Keratinocyte (primary cell): Measurements from ENCODE around the gene PSMD14. TPM values are rescaled to one million over a fixed set of nuclear protein-coding genes. Genes with fewer than 3 reads are reported as not detected.

Experiments
- DNase-seq: peaks from one replicate; pipeline ENCODE4 v3.0.0-alpha.2; 2011; ENCODE audit warnings: low read depth, missing footprints, low spot score
- FAIRE-seq: peaks from 2 replicates; lab custom pipeline; 2011; peaks lifted over from hg19 to GRCh38; lab: Jason Lieb, UNC
- H2AFZ ChIP-seq: 2 replicates; pipeline ENCODE4 v1.6.0; 2012; ENCODE audit warnings: low read length, control low read depth, inconsistent platforms; ENCODE audit not compliant: control insufficient read depth
- H3K27ac ChIP-seq: 2 replicates; pipeline ENCODE4 v1.5.1; 2011; ENCODE audit warnings: low read length; ENCODE audit not compliant: control insufficient read depth, insufficient read depth
- H3K27me3 ChIP-seq: 3 replicates; pipeline ENCODE4 v1.6.0; 2011; ENCODE audit warnings: low read length; ENCODE audit not compliant: control insufficient read depth, insufficient read depth; ENCODE audit errors: extremely low read depth
- H3K36me3 ChIP-seq, 2 experiments: 2 replicates in 1 of 2; 3 replicates in 1 of 2; pipeline ENCODE4 v1.5.1; 2011; ENCODE audit warnings: low read length in 2 of 2, mild to moderate bottlenecking in 1 of 2; ENCODE audit not compliant: control insufficient read depth in 2 of 2, insufficient read depth in 2 of 2; ENCODE audit errors: extremely low read depth in 1 of 2
- H3K4me1 ChIP-seq: 3 replicates; pipeline ENCODE4 v1.5.1; 2011; ENCODE audit warnings: low read length; ENCODE audit not compliant: control insufficient read depth, insufficient read depth; ENCODE audit errors: extremely low read depth
- H3K4me2 ChIP-seq: 3 replicates; pipeline ENCODE4 v1.6.0; 2011; ENCODE audit warnings: low read depth, low read length; ENCODE audit not compliant: control insufficient read depth, insufficient read depth; ENCODE audit errors: extremely low read depth
- H3K4me3 ChIP-seq, 3 experiments: fragments of 200-600 bp in 1 of 3; sonication (generic) in 1 of 3; 2 replicates in 2 of 3; 3 replicates in 1 of 3; pipeline ENCODE4 v1.5.1; 2011 to 2016; ENCODE audit warnings: low read length in 3 of 3, mild to moderate bottlenecking in 3 of 3, control low read depth in 2 of 3, inconsistent platforms in 1 of 3, low read depth in 1 of 3, mixed read lengths in 1 of 3, mixed run types in 1 of 3, moderate library complexity in 1 of 3; ENCODE audit not compliant: control insufficient read depth in 2 of 3, insufficient read depth in 2 of 3; ENCODE audit errors: extremely low read depth in 1 of 3
- H3K79me2 ChIP-seq: 2 replicates; pipeline ENCODE4 v1.6.0; 2012; ENCODE audit warnings: low read length; ENCODE audit not compliant: control insufficient read depth, insufficient read depth
- H3K9ac ChIP-seq: 3 replicates; pipeline ENCODE4 v1.6.0; 2011; ENCODE audit warnings: low read length; ENCODE audit not compliant: control insufficient read depth, insufficient read depth; ENCODE audit errors: extremely low read depth
- H3K9me1 ChIP-seq: 3 replicates; pipeline ENCODE4 v1.6.0; 2011; ENCODE audit warnings: low read length; ENCODE audit not compliant: control insufficient read depth, insufficient read depth; ENCODE audit errors: extremely low read depth
- H3K9me3 ChIP-seq: 2 replicates; pipeline ENCODE4 v1.5.1; 2012; ENCODE audit warnings: low read depth, low read length; ENCODE audit not compliant: control insufficient read depth
- H4K20me1 ChIP-seq: 3 replicates; pipeline ENCODE4 v1.6.0; 2011; ENCODE audit warnings: low read length; ENCODE audit not compliant: control insufficient read depth, insufficient read depth; ENCODE audit errors: extremely low read depth
- CTCF ChIP-seq, 3 experiments: IDR thresholded peaks in 1 of 3; conservative IDR thresholded peaks in 1 of 3; optimal IDR thresholded peaks in 1 of 3; 2 replicates in 2 of 3; 3 replicates in 1 of 3; pipeline versions ENCODE3 to v1.5.1; 2011; ENCODE audit warnings: low read length in 3 of 3, mild to moderate bottlenecking in 3 of 3, moderate library complexity in 2 of 3, control low read depth in 1 of 3, inconsistent platforms in 1 of 3; ENCODE audit not compliant: insufficient read depth in 2 of 3; ENCODE audit errors: extremely low read depth in 1 of 3
- EZH2 ChIP-seq: IDR thresholded peaks from one replicate; pipeline ENCODE4 v1.6.1; 2012; ENCODE audit warnings: inconsistent platforms, mild to moderate bottlenecking, low read length, moderate library complexity
- dilution Hi-C: fragments of 300-500 bp; cut with MboI; formaldehyde crosslinking; loops from one replicate; pipeline ENCODE4 v1.7.0; 2020; ENCODE audit warnings: low sequenced_read_pairs; ENCODE audit not compliant: extremely low pct_ligation_motif_present
- polyA plus RNA-seq, 5 experiments: library from polyadenylated mRNA; depleted of rRNA in 3 of 5; stranded (reverse) in 3 of 5; stranded (forward) in 1 of 5; unstranded in 1 of 5; fragments of >200 nt; gene quantifications; 1 replicate in 1 of 5; 2 replicates in 3 of 5; 3 replicates in 1 of 5; pipeline versions ENCODE4 v1.2.1 to v1.2.3, GENCODE V29; 2011 to 2012; ENCODE audit warnings: missing spikeins in 2 of 5, low read depth in 1 of 5, low replicate concordance in 1 of 5

PSMD14 gene
- polyA plus RNA-seq, 1 donor (not counting 4 experiments of a cell fraction or from before 2014, with no cell fraction given), result 136 TPM

- H3K79me2 ChIP-seq, result peaks cover 77% of the 10 kb centered on the region
- FAIRE-seq, result no peak
- H3K4me1 ChIP-seq, result no peaks in the 10 kb centered on the region
- H4K20me1 ChIP-seq, result no peaks in the 10 kb centered on the region
- no peak for DNase-seq
- no peaks in the 10 kb centered on the region for H3K9me3 ChIP-seq
- TF ChIP-seq EZH2 (no peak), CTCF (optimal IDR thresholded peaks at IDR 0.05 in 1 of 3, IDR thresholded peaks at IDR 0.05 in 1 of 3, conservative IDR thresholded peaks at IDR 0.05 in 1 of 3; ENCODE audit: extremely low read depth in 1 of 3, insufficient read depth in 2 of 3, low read length in 3 of 3) (no peak)
- H3K27me3 ChIP-seq, result no peaks in the 10 kb centered on the region
- H3K27ac ChIP-seq, result no peak overlapping the region
- H3K4me3 ChIP-seq, result no peak overlapping the region
- H3K9ac ChIP-seq, result no peak overlapping the region
- dilution Hi-C loops, result no loop called here
- no peaks in the 10 kb centered on the region for H3K9me1 ChIP-seq
- H3K36me3 ChIP-seq, result peaks cover 0 to 2% of the 10 kb centered on the region in 2 experiments
- H3K4me2 ChIP-seq, result no peak overlapping the region
- H2AFZ ChIP-seq, result no peak overlapping the region
Observed at GRCh38 chr2:161353543-161353942, 45.3 kb downstream of the PSMD14 start.

- H3K79me2 ChIP-seq, result peaks cover 78% of the 10 kb centered on the region
- H3K9me1 ChIP-seq, result no peaks in the 10 kb centered on the region
- H3K9ac ChIP-seq, result no peak overlapping the region
- no peak overlapping the region for H2AFZ ChIP-seq
- FAIRE-seq (no peak), DNase-seq (no peak)
- no peaks in the 10 kb centered on the region for H4K20me1 ChIP-seq
- no peaks in the 10 kb centered on the region for H3K4me1 ChIP-seq
- no peak overlapping the region for H3K4me2 ChIP-seq
- H3K27ac ChIP-seq, result no peak overlapping the region
- H3K9me3 ChIP-seq, result no peaks in the 10 kb centered on the region
- no peak for TF ChIP-seq CTCF (optimal IDR thresholded peaks at IDR 0.05 in 1 of 3, IDR thresholded peaks at IDR 0.05 in 1 of 3, conservative IDR thresholded peaks at IDR 0.05 in 1 of 3; ENCODE audit: extremely low read depth in 1 of 3, insufficient read depth in 2 of 3, low read length in 3 of 3)
- no peak for TF ChIP-seq EZH2
- H3K4me3 ChIP-seq, result no peak overlapping the region
- H3K36me3 ChIP-seq, result peaks cover 0 to 2% of the 10 kb centered on the region in 2 experiments
- dilution Hi-C loops, result no loop called here
- H3K27me3 ChIP-seq, result no peaks in the 10 kb centered on the region
Observed at GRCh38 chr2:161354106-161354505, 45.9 kb downstream of the PSMD14 start.
